ENCODE results near the gene CTNND2. TPM values are rescaled to one million over a fixed set of nuclear protein-coding genes. Genes with fewer than 3 reads are reported as not detected.

CTNND2 gene
- total RNA-seq, 2 donors from 2014 or later, result not detected

DNA sequence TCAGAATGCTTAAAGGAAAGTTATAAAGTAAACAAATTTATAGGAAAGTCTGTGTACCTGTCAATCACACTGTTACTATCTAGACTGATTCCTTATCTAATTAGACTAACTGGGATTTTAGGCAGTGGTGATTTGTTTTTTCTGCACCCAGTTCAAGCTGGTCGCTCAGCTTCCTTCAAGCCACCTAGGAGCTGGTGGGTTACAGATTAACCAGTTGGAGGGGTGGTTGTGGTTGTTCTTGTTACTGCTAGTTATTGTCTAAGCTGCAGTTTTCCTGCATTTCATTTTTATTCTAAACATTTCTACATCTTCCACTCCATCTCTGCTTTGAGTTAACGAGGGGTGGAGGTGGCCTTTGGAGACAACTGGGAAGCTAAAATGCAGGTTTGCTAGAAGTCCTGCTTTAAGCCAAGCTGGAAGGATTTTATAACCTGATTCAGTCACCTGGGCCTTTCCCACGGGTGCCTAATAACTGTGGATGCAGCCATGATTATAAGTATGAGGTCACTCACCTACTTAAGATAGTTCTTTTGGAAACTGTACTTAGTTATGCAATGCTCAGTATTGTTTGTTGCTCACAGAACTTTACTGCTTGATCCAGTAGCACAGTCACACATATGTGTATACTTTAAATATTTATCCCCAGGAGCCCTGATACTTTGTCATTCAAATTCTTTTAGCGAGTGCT is 839.3 kb downstream of the CTNND2 start:
- Histone ChIP-seq H3K36me3 (no peaks in the 10 kb centered on the region), H3K27me3 (replicated peaks; ENCODE audit: insufficient read depth) (no peaks in the 10 kb centered on the region), H3K4me1 (ENCODE audit: control insufficient read depth in 1 of 2, low read depth in 2 of 2) (no peaks in the 10 kb centered on the region), H3K4me3 (no peak overlapping the region), H3K27ac (no peak overlapping the region), H3K9me3 (no peaks in the 10 kb centered on the region)
- no peak for ATAC-seq (ENCODE audit: insufficient number of reproducible peaks, low FRiP score, low read depth)
- DNase-seq (ENCODE audit: low spot score), result no peak
- TF ChIP-seq, protein P1, sequence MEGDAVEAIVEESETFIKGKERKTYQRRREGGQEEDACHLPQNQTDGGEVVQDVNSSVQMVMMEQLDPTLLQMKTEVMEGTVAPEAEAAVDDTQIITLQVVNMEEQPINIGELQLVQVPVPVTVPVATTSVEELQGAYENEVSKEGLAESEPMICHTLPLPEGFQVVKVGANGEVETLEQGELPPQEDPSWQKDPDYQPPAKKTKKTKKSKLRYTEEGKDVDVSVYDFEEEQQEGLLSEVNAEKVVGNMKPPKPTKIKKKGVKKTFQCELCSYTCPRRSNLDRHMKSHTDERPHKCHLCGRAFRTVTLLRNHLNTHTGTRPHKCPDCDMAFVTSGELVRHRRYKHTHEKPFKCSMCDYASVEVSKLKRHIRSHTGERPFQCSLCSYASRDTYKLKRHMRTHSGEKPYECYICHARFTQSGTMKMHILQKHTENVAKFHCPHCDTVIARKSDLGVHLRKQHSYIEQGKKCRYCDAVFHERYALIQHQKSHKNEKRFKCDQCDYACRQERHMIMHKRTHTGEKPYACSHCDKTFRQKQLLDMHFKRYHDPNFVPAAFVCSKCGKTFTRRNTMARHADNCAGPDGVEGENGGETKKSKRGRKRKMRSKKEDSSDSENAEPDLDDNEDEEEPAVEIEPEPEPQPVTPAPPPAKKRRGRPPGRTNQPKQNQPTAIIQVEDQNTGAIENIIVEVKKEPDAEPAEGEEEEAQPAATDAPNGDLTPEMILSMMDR (IDR thresholded peaks at IDR 0.05), result no peak

DNA sequence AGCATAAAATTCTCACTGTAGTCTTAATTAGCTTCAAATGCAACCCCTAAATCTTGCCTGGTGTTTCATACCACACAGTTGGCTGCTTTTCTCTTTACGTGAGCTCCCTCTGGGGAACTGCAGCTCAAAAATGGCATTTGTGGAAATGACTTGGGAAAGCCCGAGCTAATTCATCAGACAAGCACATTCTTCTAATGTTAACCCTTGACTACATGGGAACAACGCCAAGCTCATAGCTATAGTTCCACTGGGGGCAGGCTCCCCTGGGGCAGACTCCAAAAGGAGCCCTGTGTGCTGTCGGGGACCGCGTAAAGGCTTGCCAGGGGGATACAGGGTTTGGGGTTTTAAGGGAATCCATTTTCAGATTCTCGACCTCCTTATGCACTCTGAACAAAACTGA is 841.8 kb downstream of the CTNND2 start:
- Histone ChIP-seq H3K27me3 (replicated peaks; ENCODE audit: insufficient read depth) (no peaks in the 10 kb centered on the region), H3K36me3 (no peaks in the 10 kb centered on the region), H3K4me1 (ENCODE audit: control insufficient read depth in 1 of 2, low read depth in 2 of 2) (no peaks in the 10 kb centered on the region), H3K9me3 (no peaks in the 10 kb centered on the region), H3K27ac (no peak overlapping the region), H3K4me3 (no peak overlapping the region)
- TF ChIP-seq, protein P1 (IDR thresholded peaks at IDR 0.05), result no peak
- DNase-seq (ENCODE audit: low spot score) (no peak), ATAC-seq (ENCODE audit: insufficient number of reproducible peaks, low FRiP score, low read depth) (no peak)

DNA sequence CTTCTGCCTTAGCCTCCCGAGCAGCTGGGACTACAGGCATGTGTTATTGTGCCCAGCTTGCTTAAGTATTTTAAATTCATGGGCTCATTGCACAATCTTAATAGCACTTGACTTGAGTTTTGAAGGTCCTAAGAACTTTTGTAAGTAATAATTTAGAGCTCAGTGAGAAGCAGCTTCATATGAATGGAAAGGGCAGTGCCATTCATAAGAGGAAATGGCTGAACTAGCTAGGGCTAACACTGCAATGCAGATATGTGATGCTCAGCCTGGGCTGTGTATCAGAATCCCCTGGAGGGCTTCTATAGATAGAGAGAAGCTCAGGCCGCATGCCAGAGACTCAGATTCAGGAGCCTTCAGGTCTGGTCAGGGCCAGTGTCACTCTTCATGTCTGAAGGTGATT is 847.7 kb downstream of the CTNND2 start:
- Histone ChIP-seq H3K4me1 (ENCODE audit: control insufficient read depth in 1 of 2, low read depth in 2 of 2) (no peaks in the 10 kb centered on the region), H3K36me3 (no peaks in the 10 kb centered on the region), H3K27me3 (replicated peaks; ENCODE audit: insufficient read depth) (no peaks in the 10 kb centered on the region), H3K4me3 (no peak overlapping the region), H3K27ac (no peak overlapping the region), H3K9me3 (no peaks in the 10 kb centered on the region)
- TF ChIP-seq, protein P1 (IDR thresholded peaks at IDR 0.05), result no peak
- no peak for DNase-seq (ENCODE audit: low spot score)
- ATAC-seq (ENCODE audit: insufficient number of reproducible peaks, low FRiP score, low read depth), result no peak

DNA sequence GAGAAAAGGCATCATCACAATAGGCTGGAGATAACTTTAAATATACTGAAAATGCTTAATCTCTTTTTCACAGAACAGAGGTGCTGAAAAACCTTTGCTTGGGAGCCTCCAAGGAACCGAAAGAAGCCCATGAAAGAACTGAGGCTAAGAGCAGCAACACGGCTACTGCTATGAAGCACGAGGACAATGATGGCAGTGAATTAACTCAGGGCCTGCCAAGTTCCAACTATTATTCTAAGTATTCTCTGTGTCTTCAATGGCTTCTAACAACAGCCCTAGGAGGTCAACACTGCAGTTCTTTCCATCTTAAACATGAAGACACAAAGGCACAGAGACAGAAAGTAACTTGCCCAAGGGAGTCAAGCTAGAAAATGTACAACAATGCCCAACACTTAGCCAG is 850.2 kb downstream of the CTNND2 start:
- no peak overlapping the region for H3K27ac ChIP-seq
- no peaks in the 10 kb centered on the region for H3K36me3 ChIP-seq
- ATAC-seq (ENCODE audit: insufficient number of reproducible peaks, low FRiP score, low read depth) (no peak), DNase-seq (ENCODE audit: low spot score) (no peak)
- no peaks in the 10 kb centered on the region for H3K27me3 ChIP-seq (replicated peaks; ENCODE audit: insufficient read depth)
- H3K9me3 ChIP-seq, result no peaks in the 10 kb centered on the region
- no peaks in the 10 kb centered on the region for H3K4me1 ChIP-seq (ENCODE audit: control insufficient read depth in 1 of 2, low read depth in 2 of 2)
- TF ChIP-seq, protein P1 (IDR thresholded peaks at IDR 0.05), result no peak
- no peak overlapping the region for H3K4me3 ChIP-seq

DNA sequence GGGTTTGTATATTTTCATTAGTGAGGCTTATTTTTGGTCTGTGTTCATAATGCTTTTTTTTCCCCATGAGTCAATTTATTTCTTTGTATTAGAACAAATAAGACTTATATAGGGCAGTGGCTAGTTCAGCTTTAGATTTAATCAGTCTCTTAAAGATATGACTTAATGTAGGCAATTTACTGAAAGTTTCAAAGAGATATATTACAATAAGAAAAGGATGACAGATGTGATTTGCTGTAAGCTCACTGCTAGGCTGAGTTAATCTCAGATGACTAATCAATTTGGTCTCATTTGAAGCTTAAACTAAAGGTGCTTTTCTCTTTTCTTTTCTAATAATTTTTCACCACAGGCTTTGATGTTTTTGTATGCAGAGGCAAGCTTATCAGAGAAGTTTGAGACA is 851.4 kb downstream of the CTNND2 start:
- Histone ChIP-seq H3K27ac (no peak overlapping the region), H3K27me3 (replicated peaks; ENCODE audit: insufficient read depth) (no peaks in the 10 kb centered on the region), H3K9me3 (no peaks in the 10 kb centered on the region), H3K4me3 (no peak overlapping the region), H3K36me3 (no peaks in the 10 kb centered on the region), H3K4me1 (ENCODE audit: control insufficient read depth in 1 of 2, low read depth in 2 of 2) (no peaks in the 10 kb centered on the region)
- DNase-seq (ENCODE audit: low spot score) (no peak), ATAC-seq (ENCODE audit: insufficient number of reproducible peaks, low FRiP score, low read depth) (no peak)
- TF ChIP-seq, protein P1 (IDR thresholded peaks at IDR 0.05), result no peak

Data from thoracic aorta (tissue), 2 donors.